T-helper 17 cell (primary cell): ENCODE measurements around the gene TBX21. TPM values are rescaled to one million over a fixed set of nuclear protein-coding genes. Genes with fewer than 3 reads are reported as not detected.

Source experiments
- ATAC-seq: fragments of 150-1000 bp; cut with Tn5 transposase; 2 replicates; pipeline ENCODE4 v1.10.0; 2021; ENCODE audit warnings: mild to moderate bottlenecking, moderate library complexity
- DNase-seq, 3 donors: peaks; one replicate each; pipeline versions ENCODE4 v3.0.0 to v3.0.0-alpha.2; 2020 to 2021
- H3K9me3 ChIP-seq: one replicate; pipeline ENCODE4 v1.7.0; 2013; ENCODE audit warnings: low read length, mild to moderate bottlenecking; ENCODE audit not compliant: control insufficient read depth, poor library complexity, severe bottlenecking
- H3K27ac Mint-ChIP-seq: one replicate; pipeline ENCODE4 v1.8.0; 2022; ENCODE audit warnings: mild to moderate bottlenecking, moderate library complexity, mixed read lengths
- H3K27me3 Mint-ChIP-seq: one replicate; pipeline ENCODE4 v1.8.0; 2022; ENCODE audit warnings: mixed read lengths
- H3K36me3 Mint-ChIP-seq: one replicate; pipeline ENCODE4 v1.8.0; 2022; ENCODE audit warnings: low read depth, mixed read lengths
- H3K4me1 Mint-ChIP-seq: one replicate; pipeline ENCODE4 v1.8.0; 2022; ENCODE audit warnings: mild to moderate bottlenecking, mixed read lengths
- H3K4me3 Mint-ChIP-seq: one replicate; pipeline ENCODE4 v1.8.0; 2022; ENCODE audit warnings: mild to moderate bottlenecking, moderate library complexity, mixed read lengths
- total RNA-seq, 4 donors: library from RNA in 2 of 4; stranded (reverse) in 2 of 4; gene quantifications; one replicate each; pipeline ENCODE4 v1.2.3 and lab custom pipeline; 2022 to 2026

The TBX21 gene
- total RNA-seq, 2 donors from 2014 or later, result 7.9 to 8.8 TPM

- DNase-seq, result peak; percentile 26 to 38 (median 30)
- peak within 1 kb of the TSS; percentile 100 for H3K4me3 Mint-ChIP-seq
- peaks cover 3% of the 10 kb centered on the region for H3K36me3 Mint-ChIP-seq
- H3K4me1 Mint-ChIP-seq, result peaks cover 21% of the 10 kb centered on the region
- H3K9me3 ChIP-seq, result no peaks in the 10 kb centered on the region
- peak; percentile 59 for ATAC-seq
- H3K27ac Mint-ChIP-seq, result peak within 1 kb of the TSS; percentile 95
- no peaks in the 10 kb centered on the region for H3K27me3 Mint-ChIP-seq
Measured at GRCh38 chr17:47693731-47694580, 39.1 kb upstream of the TBX21 start, which contains the start of gene TBKBP1. TBKBP1 (plus strand) TSS chr17:47694161; CDS start chr17:47696113, 1,952 bp downstream.

- ATAC-seq (peak; percentile 47), DNase-seq (no peak)
- peak overlapping the region; percentile 45 for H3K27ac Mint-ChIP-seq
- H3K9me3 ChIP-seq, result no peaks in the 10 kb centered on the region
- peak overlapping the region; percentile 95 for H3K4me3 Mint-ChIP-seq
- no peaks in the 10 kb centered on the region for H3K27me3 Mint-ChIP-seq
- peaks cover 25% of the 10 kb centered on the region for H3K4me1 Mint-ChIP-seq
- H3K36me3 Mint-ChIP-seq, result peaks cover 3% of the 10 kb centered on the region
Measured at GRCh38 chr17:47694581-47695428, 38.2 kb upstream of the TBX21 start.

- H3K27ac Mint-ChIP-seq, result peak overlapping the region; percentile 45
- ATAC-seq (no peak), DNase-seq (no peak)
- peaks cover 27% of the 10 kb centered on the region for H3K4me1 Mint-ChIP-seq
- H3K4me3 Mint-ChIP-seq, result peak overlapping the region; percentile 95
- H3K36me3 Mint-ChIP-seq, result peaks cover 3% of the 10 kb centered on the region
- no peaks in the 10 kb centered on the region for H3K9me3 ChIP-seq
- no peaks in the 10 kb centered on the region for H3K27me3 Mint-ChIP-seq
Measured at GRCh38 chr17:47695429-47696376, 37.3 kb upstream of the TBX21 start.

GRCh38 chr17:47696717-47697642 is 36.1 kb upstream of the TBX21 start:
- peaks cover 27% of the 10 kb centered on the region for H3K4me1 Mint-ChIP-seq

GRCh38 chr17:47697906-47698711 is 34.9 kb upstream of the TBX21 start:
- H3K4me1 Mint-ChIP-seq, result peaks cover 29% of the 10 kb centered on the region

More at GRCh38 chr17:47696717-47697642, 36.1 kb upstream of the TBX21 start:
- Mint-ChIP-seq H3K36me3 (peaks cover 3% of the 10 kb centered on the region), H3K27me3 (no peaks in the 10 kb centered on the region), H3K4me3 (no peak overlapping the region), H3K27ac (no peak overlapping the region)
- DNase-seq, result peak in 1 of 3 donors; percentile 6
- H3K9me3 ChIP-seq, result no peaks in the 10 kb centered on the region
- no peak for ATAC-seq

GRCh38 chr17:47698749-47699535 is 34.1 kb upstream of the TBX21 start:
- Mint-ChIP-seq H3K27ac (peak overlapping the region; percentile 61), H3K4me3 (no peak overlapping the region), H3K36me3 (no peaks in the 10 kb centered on the region), H3K27me3 (no peaks in the 10 kb centered on the region), H3K4me1 (peaks cover 31% of the 10 kb centered on the region)
- DNase-seq (peak; percentile 60 to 68 (median 67)), ATAC-seq (peak; percentile 63)
- no peaks in the 10 kb centered on the region for H3K9me3 ChIP-seq

More at GRCh38 chr17:47697906-47698711, 34.9 kb upstream of the TBX21 start:
- H3K27ac Mint-ChIP-seq, result peak overlapping the region; percentile 61
- H3K9me3 ChIP-seq, result no peaks in the 10 kb centered on the region
- no peaks in the 10 kb centered on the region for H3K27me3 Mint-ChIP-seq
- peaks cover 3% of the 10 kb centered on the region for H3K36me3 Mint-ChIP-seq
- no peak overlapping the region for H3K4me3 Mint-ChIP-seq
- DNase-seq, result peak in 1 of 3 donors; percentile 5
- ATAC-seq, result no peak

GRCh38 chr17:47699536-47699840 is 33.5 kb upstream of the TBX21 start:
- ATAC-seq, result no peak
- peaks cover 36% of the 10 kb centered on the region for H3K4me1 Mint-ChIP-seq
- no peak overlapping the region for H3K4me3 Mint-ChIP-seq
- no peaks in the 10 kb centered on the region for H3K9me3 ChIP-seq
- no peaks in the 10 kb centered on the region for H3K36me3 Mint-ChIP-seq
- no peak overlapping the region for H3K27ac Mint-ChIP-seq
- DNase-seq, result peak in 1 of 3 donors; percentile 1
- no peaks in the 10 kb centered on the region for H3K27me3 Mint-ChIP-seq

- Mint-ChIP-seq H3K27me3 (no peaks in the 10 kb centered on the region), H3K36me3 (no peaks in the 10 kb centered on the region), H3K4me1 (peaks cover 45% of the 10 kb centered on the region), H3K27ac (peak overlapping the region; percentile 47), H3K4me3 (no peak overlapping the region)
- no peak for ATAC-seq
- DNase-seq, result peak in 1 of 3 donors; percentile 3
- no peaks in the 10 kb centered on the region for H3K9me3 ChIP-seq
Measured at GRCh38 chr17:47700471-47701449, 32.3 kb upstream of the TBX21 start.

GRCh38 chr17:47701608-47702007 is 31.4 kb upstream of the TBX21 start:
- H3K27ac Mint-ChIP-seq, result peak overlapping the region; percentile 47
- H3K9me3 ChIP-seq, result no peaks in the 10 kb centered on the region
- ATAC-seq (no peak), DNase-seq (peak in 1 of 3 donors; percentile 1)
- H3K4me1 Mint-ChIP-seq, result peaks cover 54% of the 10 kb centered on the region
- H3K36me3 Mint-ChIP-seq, result no peaks in the 10 kb centered on the region
- H3K4me3 Mint-ChIP-seq, result peak overlapping the region; percentile 63
- H3K27me3 Mint-ChIP-seq, result no peaks in the 10 kb centered on the region
